ENCODE results near the gene KCNIP4. TPM values are rescaled to one million over a fixed set of nuclear protein-coding genes. Genes with fewer than 3 reads are reported as not detected.

Gene KCNIP4
- total and polyA plus RNA-seq, 4 donors, result not detected

DNA sequence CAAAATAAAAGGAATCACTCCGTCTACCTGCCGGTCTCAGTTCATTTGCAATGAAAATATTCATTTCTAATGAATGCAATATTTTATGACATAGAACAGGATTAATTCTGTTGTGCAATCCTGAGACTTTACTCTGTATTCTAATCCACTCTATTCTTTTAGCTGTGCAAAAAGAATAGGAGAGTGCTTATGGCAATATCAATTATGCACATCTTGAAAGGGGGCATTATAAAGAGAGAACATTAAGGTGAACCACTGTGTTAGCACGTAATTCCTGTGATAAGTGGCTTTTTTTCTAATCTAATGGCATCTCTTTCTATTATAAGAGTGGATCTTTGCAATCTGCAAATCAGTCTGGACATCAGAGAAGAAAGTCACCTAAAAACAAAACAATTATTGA is 99.5 kb downstream of the KCNIP4 start:
- DNase-seq (no peak), ATAC-seq (ENCODE audit: low FRiP score) (no peak)
- no peak overlapping the region for H3K4me3 ChIP-seq (ENCODE audit: low read length in 2 of 2)
- intact Hi-C loops (cut with DNase I), result no loop called here
- H3K36me3 ChIP-seq (ENCODE audit: control insufficient read depth in 1 of 2, insufficient read depth in 2 of 2, low read length in 1 of 2), result no peaks in the 10 kb centered on the region
- no peaks in the 10 kb centered on the region for H3K9me3 ChIP-seq (ENCODE audit: control insufficient read depth, low read length)
- no peaks in the 10 kb centered on the region for H3K27me3 ChIP-seq (ENCODE audit: control insufficient read depth in 1 of 2, insufficient read depth in 2 of 2, low read length in 1 of 2)
- H3K27ac ChIP-seq (ENCODE audit: low read depth in 1 of 2, low read length in 2 of 2), result no peak overlapping the region
- 69% methylated on average over 3 of the region's 3 CpGs for WGBS, 2 donors
- H3K4me1 ChIP-seq (ENCODE audit: control insufficient read depth in 1 of 2, insufficient read depth in 2 of 2, low read length in 2 of 2), result no peaks in the 10 kb centered on the region

DNA sequence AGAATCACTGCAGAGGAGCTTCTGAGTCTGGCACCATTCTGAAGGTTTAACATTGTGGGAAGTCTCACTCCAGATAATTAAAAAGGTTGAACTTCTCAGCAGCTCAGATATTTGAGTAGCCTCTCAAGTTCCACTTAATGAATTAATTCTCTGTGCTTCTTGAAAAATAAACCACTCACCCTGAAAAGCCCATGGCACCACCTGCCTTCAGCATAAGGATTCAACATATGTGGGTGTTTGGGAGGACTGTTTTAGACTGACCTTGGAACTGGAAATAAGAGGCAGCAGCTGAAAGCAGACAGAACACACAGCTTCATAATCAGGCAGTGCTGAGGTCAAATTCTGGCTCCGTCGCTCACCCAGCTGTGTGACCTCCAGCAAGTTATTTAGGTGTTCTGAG is 100.6 kb downstream of the KCNIP4 start:
- no peaks in the 10 kb centered on the region for H3K27me3 ChIP-seq (ENCODE audit: control insufficient read depth in 1 of 2, insufficient read depth in 2 of 2, low read length in 1 of 2)
- 65 to 88% methylated on average over 2 of the region's 2 CpGs for WGBS, 2 donors
- no peak for ATAC-seq (ENCODE audit: low FRiP score)
- no peak overlapping the region for H3K4me3 ChIP-seq (ENCODE audit: low read length in 2 of 2)
- intact Hi-C loops (cut with DNase I), result no loop called here
- no peaks in the 10 kb centered on the region for H3K36me3 ChIP-seq (ENCODE audit: control insufficient read depth in 1 of 2, insufficient read depth in 2 of 2, low read length in 1 of 2)
- no peak overlapping the region for H3K27ac ChIP-seq (ENCODE audit: low read depth in 1 of 2, low read length in 2 of 2)
- no peak for DNase-seq
- no peaks in the 10 kb centered on the region for H3K4me1 ChIP-seq (ENCODE audit: control insufficient read depth in 1 of 2, insufficient read depth in 2 of 2, low read length in 2 of 2)
- H3K9me3 ChIP-seq (ENCODE audit: control insufficient read depth, low read length), result no peaks in the 10 kb centered on the region

DNA sequence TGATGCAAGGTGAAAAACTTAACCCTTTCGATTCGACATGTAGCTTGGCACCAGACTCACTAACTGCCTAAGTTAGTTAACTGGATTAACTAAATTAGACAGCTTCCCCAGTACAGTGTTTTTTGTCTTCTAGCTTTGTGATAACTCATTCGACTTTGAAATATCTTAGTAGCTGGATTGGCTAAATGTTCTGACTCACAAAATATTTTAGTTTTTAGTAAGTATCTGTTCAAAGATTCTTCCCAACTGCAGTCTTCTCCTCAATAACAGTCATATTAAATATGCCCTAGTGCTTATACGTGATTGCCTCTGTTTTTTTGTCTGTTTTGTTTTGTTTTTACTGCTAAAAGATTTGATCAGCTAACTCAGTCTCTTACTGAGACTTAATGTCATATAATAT is 102.9 kb downstream of the KCNIP4 start:
- no peaks in the 10 kb centered on the region for H3K9me3 ChIP-seq (ENCODE audit: control insufficient read depth, low read length)
- DNase-seq (no peak), ATAC-seq (ENCODE audit: low FRiP score) (no peak)
- no peak overlapping the region for H3K4me3 ChIP-seq (ENCODE audit: low read length in 2 of 2)
- 67 to 76% methylated on average over 4 of the region's 4 CpGs for WGBS, 2 donors
- intact Hi-C loops (cut with DNase I), result no loop called here
- H3K36me3 ChIP-seq (ENCODE audit: control insufficient read depth in 1 of 2, insufficient read depth in 2 of 2, low read length in 1 of 2), result no peaks in the 10 kb centered on the region
- H3K4me1 ChIP-seq (ENCODE audit: control insufficient read depth in 1 of 2, insufficient read depth in 2 of 2, low read length in 2 of 2), result no peaks in the 10 kb centered on the region
- H3K27ac ChIP-seq (ENCODE audit: low read depth in 1 of 2, low read length in 2 of 2), result no peak overlapping the region
- H3K27me3 ChIP-seq (ENCODE audit: control insufficient read depth in 1 of 2, insufficient read depth in 2 of 2, low read length in 1 of 2), result no peaks in the 10 kb centered on the region

DNA sequence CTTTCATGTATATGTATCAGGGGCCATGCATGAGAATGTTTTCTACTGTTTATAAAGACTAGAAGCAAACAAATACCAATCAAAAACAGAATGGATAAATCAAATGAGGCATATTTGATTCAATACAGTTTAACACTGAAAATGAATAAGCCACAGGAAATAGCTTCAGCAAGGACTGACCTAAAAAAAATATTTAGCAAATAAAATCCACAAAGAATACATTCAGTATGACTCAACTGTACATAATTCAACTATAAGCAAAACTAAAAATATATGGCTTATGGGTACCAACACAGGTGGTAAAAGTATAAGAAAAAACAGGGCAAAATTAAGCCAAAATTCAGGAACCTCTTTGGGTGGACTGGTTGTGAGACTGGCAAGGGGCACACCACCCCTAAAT is 112.9 kb downstream of the KCNIP4 start:
- Histone ChIP-seq H3K27me3 (ENCODE audit: control insufficient read depth in 1 of 2, insufficient read depth in 2 of 2, low read length in 1 of 2) (no peaks in the 10 kb centered on the region), H3K27ac (ENCODE audit: low read depth in 1 of 2, low read length in 2 of 2) (no peak overlapping the region), H3K4me3 (ENCODE audit: low read length in 2 of 2) (no peak overlapping the region), H3K4me1 (ENCODE audit: control insufficient read depth in 1 of 2, insufficient read depth in 2 of 2, low read length in 2 of 2) (no peaks in the 10 kb centered on the region), H3K9me3 (ENCODE audit: control insufficient read depth, low read length) (no peaks in the 10 kb centered on the region), H3K36me3 (ENCODE audit: control insufficient read depth in 1 of 2, insufficient read depth in 2 of 2, low read length in 1 of 2) (no peaks in the 10 kb centered on the region)
- intact Hi-C loops (cut with DNase I), result no loop called here
- ATAC-seq (ENCODE audit: low FRiP score) (no peak), DNase-seq (no peak)

DNA sequence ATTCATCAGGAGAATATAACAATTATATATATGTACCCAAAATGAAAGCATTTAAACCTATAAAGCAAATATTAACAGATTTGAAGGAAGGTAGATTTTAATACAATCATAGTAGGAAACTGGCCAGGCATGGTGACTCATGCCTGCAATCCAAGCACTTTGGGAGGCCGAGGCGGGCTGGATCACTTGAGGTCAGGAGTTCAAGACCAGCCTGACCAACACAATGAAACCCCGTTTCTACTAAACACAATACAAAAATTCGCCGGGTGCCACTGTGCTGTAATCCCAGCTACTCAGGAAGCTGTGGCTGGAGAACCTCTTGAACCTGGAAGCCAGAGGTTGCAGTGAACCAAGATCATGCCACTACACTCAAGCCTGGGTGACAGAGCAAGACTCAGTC is 118.3 kb downstream of the KCNIP4 start:
- H3K27me3 ChIP-seq (ENCODE audit: control insufficient read depth in 1 of 2, insufficient read depth in 2 of 2, low read length in 1 of 2), result no peaks in the 10 kb centered on the region
- H3K4me3 ChIP-seq (ENCODE audit: low read length in 2 of 2), result no peak overlapping the region
- ATAC-seq (ENCODE audit: low FRiP score) (no peak), DNase-seq (no peak)
- no peaks in the 10 kb centered on the region for H3K9me3 ChIP-seq (ENCODE audit: control insufficient read depth, low read length)
- intact Hi-C loops (cut with DNase I), result no loop called here
- H3K27ac ChIP-seq (ENCODE audit: low read depth in 1 of 2, low read length in 2 of 2), result no peak overlapping the region
- H3K36me3 ChIP-seq (ENCODE audit: control insufficient read depth in 1 of 2, insufficient read depth in 2 of 2, low read length in 1 of 2), result no peaks in the 10 kb centered on the region
- WGBS, 2 donors, result 84 to 86% methylated on average over 5 of the region's 5 CpGs
- no peaks in the 10 kb centered on the region for H3K4me1 ChIP-seq (ENCODE audit: control insufficient read depth in 1 of 2, insufficient read depth in 2 of 2, low read length in 2 of 2)

DNA sequence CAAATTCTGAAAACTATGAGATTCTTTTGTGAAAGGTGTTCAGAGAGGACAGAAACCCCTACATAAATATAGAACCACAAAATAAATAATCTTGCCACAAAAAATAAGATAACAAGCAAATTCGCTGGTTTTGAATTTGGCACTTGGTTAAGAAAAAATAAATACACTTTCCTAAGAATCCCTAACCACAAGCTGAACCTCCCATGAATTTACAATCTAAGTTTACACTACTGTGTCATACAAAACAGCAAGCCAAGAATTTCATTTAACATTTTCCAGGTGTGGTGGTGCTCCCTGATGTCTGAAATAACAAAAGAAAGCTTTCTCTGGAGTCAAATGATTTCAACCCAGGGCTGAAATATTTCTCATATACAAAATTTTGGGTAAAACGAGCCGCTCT is 121.0 kb downstream of the KCNIP4 start:
- intact Hi-C loops (cut with DNase I), result no loop called here
- 62 to 63% methylated on average over 3 of the region's 3 CpGs for WGBS, 2 donors
- ATAC-seq (ENCODE audit: low FRiP score) (no peak), DNase-seq (no peak)
- Histone ChIP-seq H3K9me3 (ENCODE audit: control insufficient read depth, low read length) (no peaks in the 10 kb centered on the region), H3K4me1 (ENCODE audit: control insufficient read depth in 1 of 2, insufficient read depth in 2 of 2, low read length in 2 of 2) (no peaks in the 10 kb centered on the region), H3K4me3 (ENCODE audit: low read length in 2 of 2) (no peak overlapping the region), H3K27ac (ENCODE audit: low read depth in 1 of 2, low read length in 2 of 2) (no peak overlapping the region), H3K36me3 (ENCODE audit: control insufficient read depth in 1 of 2, insufficient read depth in 2 of 2, low read length in 1 of 2) (no peaks in the 10 kb centered on the region), H3K27me3 (ENCODE audit: control insufficient read depth in 1 of 2, insufficient read depth in 2 of 2, low read length in 1 of 2) (no peaks in the 10 kb centered on the region)

DNA sequence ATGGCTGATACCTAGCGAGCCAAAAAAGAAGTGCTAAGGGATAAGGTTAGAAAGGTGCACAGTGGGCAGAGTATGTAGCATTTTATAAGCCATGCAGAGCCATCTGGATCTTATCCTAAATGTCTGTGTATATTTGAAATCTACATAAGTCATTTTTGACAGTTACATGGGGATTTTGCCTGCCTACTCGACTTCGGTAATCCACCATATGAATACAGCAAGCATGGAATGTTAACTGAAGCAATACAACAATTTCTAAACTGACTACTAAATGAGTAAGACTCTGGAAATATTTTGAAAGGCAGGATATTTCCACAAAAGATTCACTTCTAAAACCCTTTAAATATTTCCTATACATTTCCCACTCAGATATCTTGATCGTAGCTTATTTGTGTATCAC is 122.5 kb downstream of the KCNIP4 start:
- 66 to 71% methylated on average over 4 of the region's 4 CpGs for WGBS, 2 donors
- H3K9me3 ChIP-seq (ENCODE audit: control insufficient read depth, low read length), result no peaks in the 10 kb centered on the region
- H3K27ac ChIP-seq (ENCODE audit: low read depth in 1 of 2, low read length in 2 of 2), result no peak overlapping the region
- no peak overlapping the region for H3K4me3 ChIP-seq (ENCODE audit: low read length in 2 of 2)
- no peaks in the 10 kb centered on the region for H3K27me3 ChIP-seq (ENCODE audit: control insufficient read depth in 1 of 2, insufficient read depth in 2 of 2, low read length in 1 of 2)
- H3K4me1 ChIP-seq (ENCODE audit: control insufficient read depth in 1 of 2, insufficient read depth in 2 of 2, low read length in 2 of 2), result no peaks in the 10 kb centered on the region
- DNase-seq (no peak), ATAC-seq (ENCODE audit: low FRiP score) (no peak)
- H3K36me3 ChIP-seq (ENCODE audit: control insufficient read depth in 1 of 2, insufficient read depth in 2 of 2, low read length in 1 of 2), result no peaks in the 10 kb centered on the region
- intact Hi-C loops (cut with DNase I), result no loop called here

DNA sequence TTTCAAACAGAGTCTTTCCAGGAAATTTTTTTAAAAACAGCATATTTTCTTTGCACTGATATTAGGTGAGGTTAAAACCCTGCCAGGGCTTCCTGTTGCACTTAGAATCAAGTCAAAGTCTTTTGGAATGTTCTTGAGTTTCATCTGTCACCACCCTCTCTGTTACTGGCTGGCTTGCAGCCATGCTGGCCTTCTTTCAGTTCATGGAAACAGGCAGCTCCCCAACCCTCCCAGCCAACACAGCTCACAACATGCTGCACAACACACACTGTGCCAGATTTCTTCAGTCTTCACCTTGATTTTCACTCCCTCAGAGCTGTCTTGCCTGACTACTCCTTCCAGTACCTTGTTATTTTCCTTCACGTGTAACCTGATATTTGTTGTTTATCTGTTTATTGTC is 129.5 kb downstream of the KCNIP4 start:
- Histone ChIP-seq H3K36me3 (ENCODE audit: control insufficient read depth in 1 of 2, insufficient read depth in 2 of 2, low read length in 1 of 2) (no peaks in the 10 kb centered on the region), H3K4me1 (ENCODE audit: control insufficient read depth in 1 of 2, insufficient read depth in 2 of 2, low read length in 2 of 2) (no peaks in the 10 kb centered on the region), H3K9me3 (ENCODE audit: control insufficient read depth, low read length) (no peaks in the 10 kb centered on the region), H3K4me3 (ENCODE audit: low read length in 2 of 2) (no peak overlapping the region), H3K27me3 (ENCODE audit: control insufficient read depth in 1 of 2, insufficient read depth in 2 of 2, low read length in 1 of 2) (no peaks in the 10 kb centered on the region), H3K27ac (ENCODE audit: low read depth in 1 of 2, low read length in 2 of 2) (no peak overlapping the region)
- 11 to 44% methylated on average over 1 of the region's 1 CpG for WGBS, 2 donors
- no peak for DNase-seq
- intact Hi-C loops (cut with DNase I), result no loop called here
- ATAC-seq (ENCODE audit: low FRiP score), result no peak

DNA sequence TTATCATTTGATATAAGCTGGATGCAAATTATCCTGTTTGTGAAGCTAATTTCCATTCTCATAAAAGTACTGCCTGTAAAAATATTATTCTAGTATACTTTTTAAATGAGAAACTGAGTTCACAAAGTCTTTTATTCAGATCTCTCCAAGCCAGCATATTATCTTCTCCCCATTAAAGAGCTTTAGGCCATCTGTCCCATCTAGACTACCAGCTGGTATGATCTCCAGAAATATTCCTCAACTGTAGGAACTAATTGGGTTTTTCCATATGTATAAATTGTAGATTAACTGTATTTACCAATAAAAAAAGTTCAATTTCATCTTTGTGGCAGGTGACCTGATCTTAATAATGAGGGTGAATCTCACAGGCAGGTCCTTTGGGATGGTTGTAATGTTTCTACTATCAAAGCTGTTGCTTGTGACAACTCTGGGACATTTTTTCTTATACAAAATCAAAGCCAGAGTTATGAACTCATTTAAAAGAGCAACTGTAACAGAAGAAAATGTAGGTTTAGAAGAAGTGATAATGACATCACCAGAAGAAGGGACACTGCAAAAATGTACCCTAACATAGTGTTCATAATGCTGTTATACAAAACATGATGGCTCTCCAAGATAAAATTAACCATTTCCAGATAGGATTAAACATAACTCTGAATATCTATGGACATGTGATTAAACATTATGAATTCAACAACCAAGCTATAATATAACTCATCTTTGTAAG is 132.8 kb downstream of the KCNIP4 start:
- no peak for DNase-seq
- H3K27me3 ChIP-seq (ENCODE audit: control insufficient read depth in 1 of 2, insufficient read depth in 2 of 2, low read length in 1 of 2), result no peaks in the 10 kb centered on the region
- H3K36me3 ChIP-seq (ENCODE audit: control insufficient read depth in 1 of 2, insufficient read depth in 2 of 2, low read length in 1 of 2), result no peaks in the 10 kb centered on the region
- H3K9me3 ChIP-seq (ENCODE audit: control insufficient read depth, low read length), result no peaks in the 10 kb centered on the region
- no peak for ATAC-seq (ENCODE audit: low FRiP score)
- no peaks in the 10 kb centered on the region for H3K4me1 ChIP-seq (ENCODE audit: control insufficient read depth in 1 of 2, insufficient read depth in 2 of 2, low read length in 2 of 2)
- no peak overlapping the region for H3K27ac ChIP-seq (ENCODE audit: low read depth in 1 of 2, low read length in 2 of 2)
- no peak overlapping the region for H3K4me3 ChIP-seq (ENCODE audit: low read length in 2 of 2)
- intact Hi-C loops (cut with DNase I), result no loop called here
